Measurements from ENCODE around the gene NHLRC2. TPM values are rescaled to one million over a fixed set of nuclear protein-coding genes. Genes with fewer than 3 reads are reported as not detected.

Gene NHLRC2
- total and polyA plus RNA-seq, 10 of the 15 experiments (the other 5 are each of a cell fraction or from before 2014, with no cell fraction given), result 1.9 to 31.3 (median 15.9) TPM

- SMC1A ChIA-PET (ENCODE audit: uncharacterized antibody, unreplicated experiment), result interaction anchor here (0.9 to 2.0 kb wide), 9 partner anchors 11 to 84 kb away, joined by 3 to 6 read pairs (median 4); no protein-coding TSS in a partner anchor
- Histone ChIP-seq H3K4me2 (ENCODE audit: control insufficient read depth, insufficient read depth) (no peak overlapping the region), H3K4me3 (no peak overlapping the region), H3K27me3 (replicated peaks in 1 of 2; ENCODE audit: control insufficient read depth in 2 of 2, insufficient read depth in 2 of 2, low read length in 1 of 2) (no peaks in the 10 kb centered on the region), H3K9me3 (replicated peaks; ENCODE audit: control insufficient read depth, insufficient read depth, low read length) (no peaks in the 10 kb centered on the region), H3K27ac (ENCODE audit: control insufficient read depth, insufficient read depth) (no peak overlapping the region), H4K20me1 (ENCODE audit: control insufficient read depth, insufficient read depth) (no peaks in the 10 kb centered on the region), H3K4me1 (ENCODE audit: control insufficient read depth, insufficient read depth, low read length) (no peaks in the 10 kb centered on the region), H3K9ac (ENCODE audit: control insufficient read depth, insufficient read depth, low read length) (no peak overlapping the region), H3K79me2 (ENCODE audit: control insufficient read depth, insufficient read depth, low read length) (no peaks in the 10 kb centered on the region), H2AFZ (ENCODE audit: control insufficient read depth, low read depth, low read length) (peak overlapping the region; percentile 54; the same call in 1 of the 2 replicates), H3K36me3 (ENCODE audit: control insufficient read depth in 2 of 2, insufficient read depth in 2 of 2, low read length in 1 of 2) (no peaks in the 10 kb centered on the region)
- in situ Hi-C loops (cut with MboI) (no loop called here), intact Hi-C loops (cut with micrococcal nuclease; ENCODE audit: unreplicated experiment) (no loop called here)
- no TSS peak for BruUV-seq (replicated peaks)
- FAIRE-seq (peak; percentile 61), ATAC-seq (peak; percentile 90), DNase-seq (ENCODE audit: low read depth, low spot score) (no peak)
- RAD21 ChIA-PET (ENCODE audit: unreplicated experiment), result interaction anchor here (0.9 to 1.7 kb wide), 3 partner anchors 14 to 36 kb away, joined by 3 to 5 read pairs (median 4); no protein-coding TSS in a partner anchor
- CTCF ChIA-PET, result interaction anchor here (0.8 to 1.7 kb wide), 4 partner anchors 11 to 268 kb away, joined by 3 to 5 read pairs (median 3); no protein-coding TSS in a partner anchor
- WGBS (ENCODE audit: insufficient coverage, insufficient replicate concordance, low lambda C conversion rate, missing lambda C conversion rate), result 61% methylated on average over 12 of the region's 12 CpGs
- POLR2A ChIA-PET, result interaction anchor here (1.0 kb wide), 2 partner anchors 11 to 36 kb away, joined by 3 to 7 read pairs; no protein-coding TSS in a partner anchor
- TF ChIP-seq NBN (IDR thresholded peaks at IDR 0.05), result no peak
- 0 out of 2 replicates have a peak, but pooled peaks have one; percentile 20 for TF ChIP-seq RUNX3 (IDR thresholded peaks at IDR 0.05; ENCODE audit: low read length)
- no peak for TF ChIP-seq BCL11A (IDR thresholded peaks at IDR 0.05; ENCODE audit: low read depth, low read length)
- no peak for TF ChIP-seq SIX5 (IDR thresholded peaks at IDR 0.05; ENCODE audit: low read depth, low read length, severe bottlenecking)
- no peak for TF ChIP-seq MTA2 (IDR thresholded peaks at IDR 0.05; ENCODE audit: low read depth)
- TF ChIP-seq PBX3 (IDR thresholded peaks at IDR 0.05; ENCODE audit: insufficient replicate concordance, low read depth, low read length), result peak; percentile 67
- no peak for TF ChIP-seq ASH2L (IDR thresholded peaks at IDR 0.05; ENCODE audit: borderline replicate concordance, low read depth)
- no peak for TF ChIP-seq TCF3 (IDR thresholded peaks at IDR 0.05; ENCODE audit: borderline replicate concordance, insufficient read depth, low read depth, low read length)
- TF ChIP-seq ZNF384 (IDR thresholded peaks at IDR 0.05; ENCODE audit: borderline replicate concordance, low read depth, low read length), result no peak
- no peak for TF ChIP-seq SMC3 (IDR thresholded peaks at IDR 0.05; ENCODE audit: borderline replicate concordance, low read length)
- no peak for TF ChIP-seq SUPT20H (IDR thresholded peaks at IDR 0.05; ENCODE audit: borderline replicate concordance, control insufficient read depth, low read depth, low read length)
- TF ChIP-seq ZNF687 (IDR thresholded peaks at IDR 0.05), result no peak
- TF ChIP-seq RAD51 (IDR thresholded peaks at IDR 0.05), result no peak
- no peak for TF ChIP-seq PML (IDR thresholded peaks at IDR 0.05; ENCODE audit: low read length)
- TF ChIP-seq, protein P1, sequence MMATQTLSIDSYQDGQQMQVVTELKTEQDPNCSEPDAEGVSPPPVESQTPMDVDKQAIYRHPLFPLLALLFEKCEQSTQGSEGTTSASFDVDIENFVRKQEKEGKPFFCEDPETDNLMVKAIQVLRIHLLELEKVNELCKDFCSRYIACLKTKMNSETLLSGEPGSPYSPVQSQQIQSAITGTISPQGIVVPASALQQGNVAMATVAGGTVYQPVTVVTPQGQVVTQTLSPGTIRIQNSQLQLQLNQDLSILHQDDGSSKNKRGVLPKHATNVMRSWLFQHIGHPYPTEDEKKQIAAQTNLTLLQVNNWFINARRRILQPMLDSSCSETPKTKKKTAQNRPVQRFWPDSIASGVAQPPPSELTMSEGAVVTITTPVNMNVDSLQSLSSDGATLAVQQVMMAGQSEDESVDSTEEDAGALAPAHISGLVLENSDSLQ (IDR thresholded peaks at IDR 0.05), result peak; percentile 42; the same call in 1 of the 2 replicates
- TF ChIP-seq HDAC2 (IDR thresholded peaks at IDR 0.05), result no peak
Observed at GRCh38 chr10:113947184-113948041, 93.0 kb downstream of the NHLRC2 start.
